ENCODE measurements around the gene MANEAL. TPM values are rescaled to one million over a fixed set of nuclear protein-coding genes. Genes with fewer than 3 reads are reported as not detected.

MANEAL gene
- total RNA-seq, 1 experiment from 2014 or later, result 6.4 TPM

- no peaks in the 10 kb centered on the region for H3K9me3 Mint-ChIP-seq
- ChIA-PET POLR2A (no interaction called here), CTCF (no interaction called here)
- ATAC-seq, result no peak
- TF ChIP-seq ARID4B (CRISPR knock-in tag; IDR thresholded peaks at IDR 0.05; ENCODE audit: borderline replicate concordance) (no peak), TEAD1 (CRISPR knock-in tag; IDR thresholded peaks at IDR 0.05) (no peak), ERG (CRISPR knock-in tag; IDR thresholded peaks at IDR 0.05) (no peak), ZNF121 (CRISPR knock-in tag; IDR thresholded peaks at IDR 0.05) (no peak), NR2C2 (CRISPR knock-in tag; IDR thresholded peaks at IDR 0.05) (no peak), NR1H2 (CRISPR knock-in tag; IDR thresholded peaks at IDR 0.05) (no peak), ZNF512 (CRISPR knock-in tag; IDR thresholded peaks at IDR 0.05; ENCODE audit: borderline replicate concordance) (no peak), STAT6 (CRISPR knock-in tag; conservative IDR thresholded peaks at IDR 0.05; ENCODE audit: low read depth) (no peak), ZBTB21 (CRISPR knock-in tag; IDR thresholded peaks at IDR 0.05; ENCODE audit: borderline replicate concordance) (no peak), ZSCAN18 (CRISPR knock-in tag; IDR thresholded peaks at IDR 0.05) (no peak), AR (CRISPR knock-in tag; IDR thresholded peaks at IDR 0.05) (no peak), FOXK1 (CRISPR knock-in tag; IDR thresholded peaks at IDR 0.05) (no peak), ZNF416 (CRISPR knock-in tag; IDR thresholded peaks at IDR 0.05) (no peak), PREB (CRISPR knock-in tag; IDR thresholded peaks at IDR 0.05; ENCODE audit: borderline replicate concordance) (no peak), ZNF396 (CRISPR knock-in tag; IDR thresholded peaks at IDR 0.05; ENCODE audit: borderline replicate concordance) (no peak), JAZF1 (CRISPR knock-in tag; IDR thresholded peaks at IDR 0.05) (no peak), ZNF423 (CRISPR knock-in tag; IDR thresholded peaks at IDR 0.05) (no peak), ZNF232 (CRISPR knock-in tag; IDR thresholded peaks at IDR 0.05) (no peak)
- TF ChIP-seq, protein P1, sequence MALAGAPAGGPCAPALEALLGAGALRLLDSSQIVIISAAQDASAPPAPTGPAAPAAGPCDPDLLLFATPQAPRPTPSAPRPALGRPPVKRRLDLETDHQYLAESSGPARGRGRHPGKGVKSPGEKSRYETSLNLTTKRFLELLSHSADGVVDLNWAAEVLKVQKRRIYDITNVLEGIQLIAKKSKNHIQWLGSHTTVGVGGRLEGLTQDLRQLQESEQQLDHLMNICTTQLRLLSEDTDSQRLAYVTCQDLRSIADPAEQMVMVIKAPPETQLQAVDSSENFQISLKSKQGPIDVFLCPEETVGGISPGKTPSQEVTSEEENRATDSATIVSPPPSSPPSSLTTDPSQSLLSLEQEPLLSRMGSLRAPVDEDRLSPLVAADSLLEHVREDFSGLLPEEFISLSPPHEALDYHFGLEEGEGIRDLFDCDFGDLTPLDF (CRISPR knock-in tag; IDR thresholded peaks at IDR 0.05), result no peak
- TF ChIP-seq, protein P2, sequence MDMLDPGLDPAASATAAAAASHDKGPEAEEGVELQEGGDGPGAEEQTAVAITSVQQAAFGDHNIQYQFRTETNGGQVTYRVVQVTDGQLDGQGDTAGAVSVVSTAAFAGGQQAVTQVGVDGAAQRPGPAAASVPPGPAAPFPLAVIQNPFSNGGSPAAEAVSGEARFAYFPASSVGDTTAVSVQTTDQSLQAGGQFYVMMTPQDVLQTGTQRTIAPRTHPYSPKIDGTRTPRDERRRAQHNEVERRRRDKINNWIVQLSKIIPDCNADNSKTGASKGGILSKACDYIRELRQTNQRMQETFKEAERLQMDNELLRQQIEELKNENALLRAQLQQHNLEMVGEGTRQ (CRISPR knock-in tag; IDR thresholded peaks at IDR 0.05), result no peak
- H3K4me1 Mint-ChIP-seq, result peaks cover 11% of the 10 kb centered on the region; the same call in 1 of the 2 replicates
- no peak overlapping the region for H3K27ac Mint-ChIP-seq
- DNase-seq (ENCODE audit: low spot score), result no peak
- no peaks in the 10 kb centered on the region for H3K27me3 Mint-ChIP-seq (ENCODE audit: low read depth)
- peaks cover 13% of the 10 kb centered on the region for H3K36me3 Mint-ChIP-seq
- H3K4me3 Mint-ChIP-seq, result no peak overlapping the region
Observed at GRCh38 chr1:37809942-37810341, 16.3 kb downstream of the MANEAL start.
